ENCODE results near the gene PALB2.

- no peak for TF ChIP-seq CEBPB (IDR thresholded peaks at IDR 0.05)
- TF ChIP-seq, protein P1, sequence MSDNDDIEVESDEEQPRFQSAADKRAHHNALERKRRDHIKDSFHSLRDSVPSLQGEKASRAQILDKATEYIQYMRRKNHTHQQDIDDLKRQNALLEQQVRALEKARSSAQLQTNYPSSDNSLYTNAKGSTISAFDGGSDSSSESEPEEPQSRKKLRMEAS (IDR thresholded peaks at IDR 0.05): no peak
- TF ChIP-seq REST (IDR thresholded peaks at IDR 0.05; ENCODE audit: low read depth): no peak
Measured at GRCh38 chr16:23642246-23642774, 1.2 kb upstream of the PALB2 start.
